SK-N-SH (cell line): ENCODE measurements around the gene ZNF621.

Source experiments
- FOSL2 ChIP-seq: IDR thresholded peaks from 2 replicates; pipeline ENCODE4 v1.4.0; 2012; ENCODE audit warnings: low read depth, mild to moderate bottlenecking, moderate library complexity, borderline replicate concordance
- FOXJ3 ChIP-seq: sonication (generic); formaldehyde crosslinking; IDR thresholded peaks from 2 replicates; pipeline ENCODE4 v1.5.1; 2020; ENCODE audit warnings: mild to moderate bottlenecking, missing genetic modification reagents
- NRF1 ChIP-seq: IDR thresholded peaks from 2 replicates; pipeline ENCODE4 v1.6.1; 2012; ENCODE audit warnings: low read depth, mild to moderate bottlenecking, low read length
- POLR2AphosphoS5 ChIP-seq: IDR thresholded peaks from 2 replicates; pipeline ENCODE4 v1.6.1; 2012; ENCODE audit warnings: low read depth, low read length
- RAD21 ChIP-seq: IDR thresholded peaks from 2 replicates; pipeline ENCODE4 v1.6.1; 2012; ENCODE audit warnings: mild to moderate bottlenecking, low read length
- RFX5 ChIP-seq: IDR thresholded peaks from 2 replicates; pipeline ENCODE4 v1.6.1; 2012; ENCODE audit warnings: mild to moderate bottlenecking, improper control_type of control experiment, low read length
- SMC3 ChIP-seq: IDR thresholded peaks from 2 replicates; pipeline ENCODE4 v1.6.1; 2012; ENCODE audit warnings: low read depth, low read length, improper control_type of control experiment
- TAF1 ChIP-seq: IDR thresholded peaks from 2 replicates; pipeline ENCODE4 v1.6.1; 2012; ENCODE audit warnings: low read depth, mild to moderate bottlenecking, low read length, moderate library complexity, borderline replicate concordance
- YY1 ChIP-seq: IDR thresholded peaks from 2 replicates; pipeline ENCODE4 v1.4.0; 2012; ENCODE audit warnings: low read depth, mild to moderate bottlenecking
- TF ChIP-seq, protein P1 (sequence below): fragments of 200-600 bp; sonication (generic); IDR thresholded peaks from 2 replicates; pipeline ENCODE4 v1.6.1; 2017; ENCODE audit warnings: antibody characterized with exemption, mild to moderate bottlenecking, moderate library complexity
- TF ChIP-seq, protein P2 (sequence below): IDR thresholded peaks from 2 replicates; pipeline ENCODE4; 2012
- TF ChIP-seq, protein P3 (sequence below): fragments of 150-350 bp; IDR thresholded peaks from 2 replicates; pipeline ENCODE4 v1.6.1; 2016; ENCODE audit warnings: mild to moderate bottlenecking, low read depth, low read length
- TF ChIP-seq, protein P4 (sequence below): IDR thresholded peaks from 2 replicates; pipeline ENCODE4 v1.6.1; 2012; ENCODE audit warnings: mild to moderate bottlenecking, low read depth, low read length, moderate library complexity

DNA sequence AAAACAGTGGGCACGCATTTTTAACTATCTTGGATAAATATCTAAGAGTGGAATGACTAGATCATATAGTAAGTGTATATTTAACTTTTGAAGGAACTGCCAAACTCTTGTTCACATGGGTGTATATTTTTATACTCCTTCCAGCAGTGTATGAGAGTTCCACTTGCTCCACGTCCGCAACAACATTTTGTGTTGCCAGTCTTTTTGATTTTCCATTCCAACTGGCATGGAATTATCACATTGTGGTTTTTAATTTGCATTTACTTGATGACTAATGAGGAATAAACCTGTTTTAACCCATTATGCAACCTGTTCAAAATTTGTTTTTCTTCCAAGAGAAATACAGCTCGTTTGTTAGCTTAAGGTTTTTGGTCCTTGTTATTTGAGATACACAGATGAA lies 51.6 kb downstream of the ZNF621 start:
- TF ChIP-seq FOSL2 (no peak), NRF1 (no peak), TAF1 (no peak), POLR2AphosphoS5 (no peak), SMC3 (no peak), RFX5 (no peak), FOXJ3 (no peak), YY1 (no peak), RAD21 (no peak)
- TF ChIP-seq, protein P1, sequence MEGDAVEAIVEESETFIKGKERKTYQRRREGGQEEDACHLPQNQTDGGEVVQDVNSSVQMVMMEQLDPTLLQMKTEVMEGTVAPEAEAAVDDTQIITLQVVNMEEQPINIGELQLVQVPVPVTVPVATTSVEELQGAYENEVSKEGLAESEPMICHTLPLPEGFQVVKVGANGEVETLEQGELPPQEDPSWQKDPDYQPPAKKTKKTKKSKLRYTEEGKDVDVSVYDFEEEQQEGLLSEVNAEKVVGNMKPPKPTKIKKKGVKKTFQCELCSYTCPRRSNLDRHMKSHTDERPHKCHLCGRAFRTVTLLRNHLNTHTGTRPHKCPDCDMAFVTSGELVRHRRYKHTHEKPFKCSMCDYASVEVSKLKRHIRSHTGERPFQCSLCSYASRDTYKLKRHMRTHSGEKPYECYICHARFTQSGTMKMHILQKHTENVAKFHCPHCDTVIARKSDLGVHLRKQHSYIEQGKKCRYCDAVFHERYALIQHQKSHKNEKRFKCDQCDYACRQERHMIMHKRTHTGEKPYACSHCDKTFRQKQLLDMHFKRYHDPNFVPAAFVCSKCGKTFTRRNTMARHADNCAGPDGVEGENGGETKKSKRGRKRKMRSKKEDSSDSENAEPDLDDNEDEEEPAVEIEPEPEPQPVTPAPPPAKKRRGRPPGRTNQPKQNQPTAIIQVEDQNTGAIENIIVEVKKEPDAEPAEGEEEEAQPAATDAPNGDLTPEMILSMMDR, result no peak
- TF ChIP-seq, protein P2, sequence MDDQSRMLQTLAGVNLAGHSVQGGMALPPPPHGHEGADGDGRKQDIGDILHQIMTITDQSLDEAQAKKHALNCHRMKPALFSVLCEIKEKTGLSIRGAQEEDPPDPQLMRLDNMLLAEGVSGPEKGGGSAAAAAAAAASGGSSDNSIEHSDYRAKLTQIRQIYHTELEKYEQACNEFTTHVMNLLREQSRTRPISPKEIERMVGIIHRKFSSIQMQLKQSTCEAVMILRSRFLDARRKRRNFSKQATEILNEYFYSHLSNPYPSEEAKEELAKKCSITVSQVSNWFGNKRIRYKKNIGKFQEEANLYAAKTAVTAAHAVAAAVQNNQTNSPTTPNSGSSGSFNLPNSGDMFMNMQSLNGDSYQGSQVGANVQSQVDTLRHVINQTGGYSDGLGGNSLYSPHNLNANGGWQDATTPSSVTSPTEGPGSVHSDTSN, result no peak
- TF ChIP-seq, protein P3, sequence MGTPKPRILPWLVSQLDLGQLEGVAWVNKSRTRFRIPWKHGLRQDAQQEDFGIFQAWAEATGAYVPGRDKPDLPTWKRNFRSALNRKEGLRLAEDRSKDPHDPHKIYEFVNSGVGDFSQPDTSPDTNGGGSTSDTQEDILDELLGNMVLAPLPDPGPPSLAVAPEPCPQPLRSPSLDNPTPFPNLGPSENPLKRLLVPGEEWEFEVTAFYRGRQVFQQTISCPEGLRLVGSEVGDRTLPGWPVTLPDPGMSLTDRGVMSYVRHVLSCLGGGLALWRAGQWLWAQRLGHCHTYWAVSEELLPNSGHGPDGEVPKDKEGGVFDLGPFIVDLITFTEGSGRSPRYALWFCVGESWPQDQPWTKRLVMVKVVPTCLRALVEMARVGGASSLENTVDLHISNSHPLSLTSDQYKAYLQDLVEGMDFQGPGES, result no peak
- TF ChIP-seq, protein P4, sequence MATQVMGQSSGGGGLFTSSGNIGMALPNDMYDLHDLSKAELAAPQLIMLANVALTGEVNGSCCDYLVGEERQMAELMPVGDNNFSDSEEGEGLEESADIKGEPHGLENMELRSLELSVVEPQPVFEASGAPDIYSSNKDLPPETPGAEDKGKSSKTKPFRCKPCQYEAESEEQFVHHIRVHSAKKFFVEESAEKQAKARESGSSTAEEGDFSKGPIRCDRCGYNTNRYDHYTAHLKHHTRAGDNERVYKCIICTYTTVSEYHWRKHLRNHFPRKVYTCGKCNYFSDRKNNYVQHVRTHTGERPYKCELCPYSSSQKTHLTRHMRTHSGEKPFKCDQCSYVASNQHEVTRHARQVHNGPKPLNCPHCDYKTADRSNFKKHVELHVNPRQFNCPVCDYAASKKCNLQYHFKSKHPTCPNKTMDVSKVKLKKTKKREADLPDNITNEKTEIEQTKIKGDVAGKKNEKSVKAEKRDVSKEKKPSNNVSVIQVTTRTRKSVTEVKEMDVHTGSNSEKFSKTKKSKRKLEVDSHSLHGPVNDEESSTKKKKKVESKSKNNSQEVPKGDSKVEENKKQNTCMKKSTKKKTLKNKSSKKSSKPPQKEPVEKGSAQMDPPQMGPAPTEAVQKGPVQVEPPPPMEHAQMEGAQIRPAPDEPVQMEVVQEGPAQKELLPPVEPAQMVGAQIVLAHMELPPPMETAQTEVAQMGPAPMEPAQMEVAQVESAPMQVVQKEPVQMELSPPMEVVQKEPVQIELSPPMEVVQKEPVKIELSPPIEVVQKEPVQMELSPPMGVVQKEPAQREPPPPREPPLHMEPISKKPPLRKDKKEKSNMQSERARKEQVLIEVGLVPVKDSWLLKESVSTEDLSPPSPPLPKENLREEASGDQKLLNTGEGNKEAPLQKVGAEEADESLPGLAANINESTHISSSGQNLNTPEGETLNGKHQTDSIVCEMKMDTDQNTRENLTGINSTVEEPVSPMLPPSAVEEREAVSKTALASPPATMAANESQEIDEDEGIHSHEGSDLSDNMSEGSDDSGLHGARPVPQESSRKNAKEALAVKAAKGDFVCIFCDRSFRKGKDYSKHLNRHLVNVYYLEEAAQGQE, result no peak
